GM15510 (cell line): ENCODE measurements around the gene SOCS3.

Source experiments
- POLR2A ChIP-seq: IDR thresholded peaks from 3 replicates; pipeline ENCODE4 v1.6.1; 2011; ENCODE audit warnings: borderline replicate concordance; ENCODE audit not compliant: insufficient read length; ENCODE audit errors: extremely low read depth

Gene SOCS3

DNA sequence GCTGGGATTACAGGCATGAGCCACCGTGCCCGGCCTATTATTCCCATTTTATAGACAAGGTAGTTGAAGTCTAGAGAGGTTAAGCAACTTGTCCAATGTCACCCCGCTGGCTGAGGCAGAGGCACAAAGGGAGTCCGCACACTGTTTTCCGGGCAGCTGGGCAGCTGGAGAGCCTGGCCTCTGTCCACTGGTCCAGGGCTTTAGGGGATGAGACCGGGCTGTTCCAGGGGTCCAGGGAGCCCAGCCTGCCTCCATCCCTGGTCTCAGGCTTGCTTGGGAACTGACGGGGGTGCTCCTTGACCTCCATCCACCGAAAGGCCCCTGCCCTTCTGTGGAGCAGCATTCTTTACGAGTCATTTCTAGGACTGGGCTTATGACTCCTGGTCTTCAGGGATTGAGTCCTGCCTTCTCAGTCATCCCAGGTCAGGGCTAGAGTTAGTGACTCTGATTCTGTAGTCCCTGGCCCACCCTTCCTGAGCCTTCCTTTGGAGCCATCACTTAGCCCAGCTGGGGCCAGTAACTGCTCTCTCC, 37.5 kb downstream of the SOCS3 start:
- TF ChIP-seq POLR2A: no peak

DNA sequence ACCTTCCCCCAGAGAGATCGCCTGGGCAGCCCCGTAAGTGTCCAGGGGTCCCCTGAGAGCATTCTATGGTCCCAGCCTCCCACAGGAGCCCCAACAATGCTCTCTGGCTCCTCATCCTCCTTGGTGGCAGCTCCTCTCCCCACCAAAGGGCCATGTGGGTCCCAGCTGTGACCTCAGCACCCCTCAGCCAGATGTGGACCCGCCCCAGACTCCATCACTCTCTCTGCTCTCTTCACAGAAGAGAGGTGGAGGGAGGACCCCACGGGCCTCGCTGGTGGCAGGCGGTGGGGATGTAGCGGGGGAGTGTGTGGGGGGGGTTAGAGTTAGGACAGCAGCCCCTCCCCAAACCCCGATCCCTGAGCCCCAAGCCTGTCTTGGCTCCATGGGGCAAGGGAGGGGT, 41.0 kb downstream of the SOCS3 start:
- no peak for TF ChIP-seq POLR2A

GRCh38 chr17:78318407-78318806, 41.5 kb downstream of the SOCS3 start:
- no peak for TF ChIP-seq POLR2A

GRCh38 chr17:78317794-78318400, 42.0 kb downstream of the SOCS3 start:
- TF ChIP-seq POLR2A: no peak

GRCh38 chr17:78316867-78317789, 42.7 kb downstream of the SOCS3 start:
- TF ChIP-seq POLR2A: no peak

DNA sequence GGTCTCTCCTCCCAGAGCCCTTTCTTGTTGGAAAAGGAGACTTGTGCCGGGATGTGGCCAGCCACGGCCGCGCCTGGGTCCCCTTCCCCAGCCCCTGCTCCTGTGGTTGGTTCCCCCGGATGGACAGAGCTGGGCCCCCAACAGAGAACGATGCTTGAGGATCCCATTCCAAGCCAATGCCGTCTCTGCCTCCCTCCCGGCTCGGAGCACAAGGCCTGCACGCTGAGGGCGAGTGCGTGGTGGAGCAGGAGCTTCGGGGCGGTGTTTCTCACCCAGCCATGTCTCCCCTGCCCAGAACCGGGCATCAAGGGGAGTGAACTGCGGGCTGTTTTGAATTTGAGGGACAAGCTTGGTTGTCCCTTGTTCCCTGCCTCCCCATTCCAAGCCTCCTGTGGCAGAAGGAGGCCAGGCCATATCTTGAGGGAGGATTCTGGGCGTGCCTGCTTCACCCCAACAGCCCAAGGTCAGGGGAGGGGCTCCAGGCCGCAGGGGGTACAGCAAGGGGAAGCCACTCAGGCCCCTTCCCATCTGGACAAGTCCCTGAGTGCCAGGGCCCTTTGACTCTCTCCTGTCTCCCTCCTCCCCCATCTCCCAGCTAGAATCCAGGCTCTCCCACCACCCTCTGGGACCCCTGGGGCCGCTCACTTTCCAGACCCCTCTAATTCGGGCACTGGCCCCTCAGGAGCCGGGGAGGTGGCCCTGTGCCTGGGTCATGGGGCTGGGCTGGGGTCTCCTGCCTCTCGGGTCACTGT, 43.6 kb downstream of the SOCS3 start:
- TF ChIP-seq POLR2A: no peak

- TF ChIP-seq POLR2A: no peak
Observed at GRCh38 chr17:78315355-78316114, 44.3 kb downstream of the SOCS3 start.

DNA sequence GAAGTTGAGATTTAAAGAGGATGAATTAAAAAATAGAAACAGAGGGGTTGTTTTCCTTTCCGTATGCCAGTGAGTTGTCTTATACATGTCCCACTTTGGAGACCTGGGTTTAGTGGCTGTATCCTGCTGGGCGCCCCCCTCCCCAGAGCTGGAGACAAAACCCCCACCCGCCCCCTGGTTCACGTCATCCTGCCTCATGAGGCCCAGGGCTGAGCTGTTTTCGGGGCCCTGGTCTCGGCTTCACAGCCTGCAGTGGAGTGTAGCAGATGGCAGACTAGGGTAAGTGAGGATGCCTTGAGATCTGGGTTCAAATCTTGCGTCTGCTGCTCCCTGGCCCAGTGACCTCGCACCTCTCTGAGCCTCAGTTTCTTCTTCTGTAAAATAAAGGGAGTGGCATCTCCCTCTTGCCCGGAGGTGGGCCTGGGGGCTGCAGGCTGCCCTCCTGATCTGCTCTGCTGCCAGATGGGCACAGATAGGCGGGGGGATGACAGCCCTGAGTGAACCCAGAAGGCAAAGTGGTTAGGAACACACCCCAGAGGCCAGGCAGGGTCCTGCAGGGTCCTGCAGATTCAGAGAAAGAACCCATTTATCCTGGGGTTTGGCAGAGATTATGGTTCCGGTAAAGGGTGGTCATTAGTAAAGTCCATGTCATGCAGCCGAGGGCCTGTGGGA, 45.1 kb downstream of the SOCS3 start:
- no peak for TF ChIP-seq POLR2A

DNA sequence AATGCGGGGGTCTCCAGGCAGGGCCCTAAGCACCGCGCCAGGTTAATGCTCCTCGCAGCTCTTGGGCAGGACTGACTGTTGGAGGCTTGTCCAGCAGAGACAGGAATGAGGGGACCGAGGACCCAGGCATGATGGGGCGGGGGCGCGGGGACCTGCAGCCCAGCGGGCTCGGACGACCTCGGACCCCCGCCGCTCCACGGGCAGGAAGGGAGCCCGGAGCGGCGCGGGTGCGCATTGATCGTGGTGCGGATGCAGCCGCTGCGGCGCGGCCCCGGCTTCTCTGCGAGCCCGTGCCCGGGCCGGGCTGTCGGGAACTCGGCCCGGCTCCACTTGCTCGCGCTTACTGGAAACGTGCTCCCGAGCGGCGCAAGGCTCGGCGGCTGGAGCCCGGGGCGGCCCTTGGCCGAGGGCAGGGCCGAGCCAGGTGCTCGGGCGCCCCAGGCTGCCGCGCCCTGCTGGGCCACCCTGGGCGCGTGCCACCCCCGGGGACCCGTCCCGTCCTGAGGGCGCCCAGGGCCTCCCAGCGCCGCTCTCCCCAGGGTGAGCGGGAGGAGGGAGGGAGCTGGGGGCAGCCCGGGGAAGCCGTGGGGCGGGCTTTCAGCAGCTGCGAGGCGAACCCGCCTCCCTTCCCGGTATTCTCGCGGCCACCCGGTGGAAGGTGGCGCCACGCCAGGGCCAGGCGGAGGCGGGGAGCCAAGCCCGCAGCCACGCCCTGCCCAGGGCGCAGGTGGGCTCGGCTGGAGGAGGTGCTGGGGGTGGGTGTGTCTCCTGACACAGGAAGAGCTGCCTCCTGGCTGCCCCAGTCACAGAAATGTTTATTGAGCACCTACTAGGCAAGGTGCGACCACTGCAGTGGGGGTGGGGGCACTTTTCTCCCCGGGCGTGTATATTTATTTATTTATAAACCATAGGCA, 45.9 kb downstream of the SOCS3 start:
- TF ChIP-seq POLR2A: peak; percentile 28

GRCh38 chr17:78307887-78308638, 51.8 kb downstream of the SOCS3 start:
- TF ChIP-seq POLR2A: no peak

- TF ChIP-seq POLR2A: no peak
Observed at GRCh38 chr17:78306913-78307312, 53.0 kb downstream of the SOCS3 start.
